Colon (tissue), 2 donors: ENCODE results near the gene ZSWIM5.
"Not testable (repeated sequence)": the region's sequence is repeated elsewhere in the genome, so short reads cannot be mapped to it uniquely, and the experiment has no call there.

ENCODE experiments used
- FAIRE-seq: peaks from 2 replicates; lab custom pipeline; 2012; peaks lifted over from hg19 to GRCh38; lab: Jason Lieb, UNC
- donor health status: control.
- donor health status: control.

The ZSWIM5 gene

DNA sequence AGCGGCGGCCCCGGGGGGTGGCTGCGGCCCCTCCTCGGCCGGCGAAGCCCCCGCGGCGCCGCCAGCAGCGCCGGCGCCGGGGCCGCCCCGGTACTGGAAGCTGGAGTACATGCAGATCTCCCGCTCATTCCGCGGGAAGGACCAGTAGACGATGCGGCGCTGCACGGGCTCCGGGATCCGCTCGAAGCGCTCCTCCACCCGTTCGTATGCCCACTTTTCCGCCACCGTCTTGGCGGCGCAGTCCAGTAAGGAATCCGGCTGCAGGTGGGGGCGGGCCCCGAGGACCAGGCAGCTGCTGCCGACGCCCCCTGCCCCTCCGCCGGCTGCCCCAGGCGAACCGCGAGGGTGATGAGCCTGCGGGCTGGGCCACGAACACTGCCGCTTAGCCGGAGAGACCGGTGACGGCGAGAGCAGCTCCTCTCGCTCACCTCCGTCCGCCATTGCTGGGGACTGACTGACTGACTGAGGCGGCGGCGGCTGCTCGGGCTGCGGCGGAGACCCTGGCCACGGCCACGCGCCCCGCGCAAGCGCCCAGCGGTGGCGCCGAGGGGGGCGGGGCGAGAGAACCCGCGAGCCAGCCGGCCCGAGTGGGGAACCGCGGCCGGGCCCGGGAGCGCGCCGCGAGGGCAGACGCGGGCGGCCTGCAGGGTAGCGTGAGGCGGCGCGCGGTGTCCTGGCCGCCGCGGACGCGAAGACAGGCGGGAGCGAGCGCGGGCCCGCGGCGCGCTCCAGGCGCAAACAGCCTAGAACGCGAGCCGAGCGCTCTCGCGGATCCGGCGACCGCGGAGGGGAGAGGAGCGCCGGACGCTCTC lies at the start of gene ZSWIM5:
Gene ZSWIM5, minus strand, starts transcription at position 696 of the 812 bp plus-strand sequence. Its CDS starts 255 bp downstream, at position 441.
- no peak for FAIRE-seq

GRCh38 chr1:45254490-45254889 lies 48.1 kb upstream of the ZSWIM5 start:
- FAIRE-seq, result no peak

- FAIRE-seq, result no peak
Observed at GRCh38 chr1:45250544-45250943, 44.1 kb upstream of the ZSWIM5 start.

DNA sequence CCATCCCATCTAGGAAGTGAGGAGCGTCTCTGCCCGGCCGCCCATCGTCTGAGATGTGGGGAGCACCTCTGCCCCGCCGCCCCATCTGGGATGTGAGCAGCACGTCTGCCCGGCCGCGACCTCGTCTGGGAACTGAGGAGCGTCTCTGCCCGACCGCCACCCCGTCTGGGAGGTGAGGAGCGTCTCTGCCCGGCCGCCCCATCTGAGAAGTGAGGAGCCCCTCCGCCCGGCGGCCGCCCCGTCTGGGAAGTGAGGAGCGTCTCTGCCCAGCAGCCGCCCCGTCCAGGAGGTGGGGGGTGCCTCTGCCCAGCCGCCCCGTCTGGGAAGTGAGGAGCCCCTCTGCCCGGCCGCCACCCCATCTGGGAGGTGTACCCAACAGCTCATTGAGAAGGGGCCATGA lies 41.6 kb upstream of the ZSWIM5 start:
- not testable (repeated sequence) for FAIRE-seq

DNA sequence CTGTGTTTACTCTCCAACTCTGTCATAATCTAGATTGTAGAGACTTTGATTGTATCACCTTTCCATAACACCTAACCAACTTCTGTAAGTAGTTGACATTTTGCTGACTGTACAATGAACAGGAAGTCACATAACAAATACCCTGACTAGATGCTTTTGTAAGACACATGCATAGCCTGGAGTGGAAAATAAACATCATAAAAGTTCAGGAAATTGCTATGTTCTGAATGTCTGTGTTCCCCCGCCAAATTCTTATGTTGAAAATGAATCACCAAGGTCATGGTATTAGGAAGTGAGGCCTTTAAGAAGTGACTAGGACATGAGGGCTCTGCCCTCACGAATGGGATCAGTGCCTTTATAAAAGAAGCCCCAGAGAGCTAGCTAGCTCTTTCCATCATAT lies 40.4 kb upstream of the ZSWIM5 start:
- FAIRE-seq, result no peak

GRCh38 chr1:45246359-45246758 lies 40.0 kb upstream of the ZSWIM5 start:
- not testable (repeated sequence) for FAIRE-seq

GRCh38 chr1:45244660-45245059 lies 38.3 kb upstream of the ZSWIM5 start:
- no peak for FAIRE-seq

DNA sequence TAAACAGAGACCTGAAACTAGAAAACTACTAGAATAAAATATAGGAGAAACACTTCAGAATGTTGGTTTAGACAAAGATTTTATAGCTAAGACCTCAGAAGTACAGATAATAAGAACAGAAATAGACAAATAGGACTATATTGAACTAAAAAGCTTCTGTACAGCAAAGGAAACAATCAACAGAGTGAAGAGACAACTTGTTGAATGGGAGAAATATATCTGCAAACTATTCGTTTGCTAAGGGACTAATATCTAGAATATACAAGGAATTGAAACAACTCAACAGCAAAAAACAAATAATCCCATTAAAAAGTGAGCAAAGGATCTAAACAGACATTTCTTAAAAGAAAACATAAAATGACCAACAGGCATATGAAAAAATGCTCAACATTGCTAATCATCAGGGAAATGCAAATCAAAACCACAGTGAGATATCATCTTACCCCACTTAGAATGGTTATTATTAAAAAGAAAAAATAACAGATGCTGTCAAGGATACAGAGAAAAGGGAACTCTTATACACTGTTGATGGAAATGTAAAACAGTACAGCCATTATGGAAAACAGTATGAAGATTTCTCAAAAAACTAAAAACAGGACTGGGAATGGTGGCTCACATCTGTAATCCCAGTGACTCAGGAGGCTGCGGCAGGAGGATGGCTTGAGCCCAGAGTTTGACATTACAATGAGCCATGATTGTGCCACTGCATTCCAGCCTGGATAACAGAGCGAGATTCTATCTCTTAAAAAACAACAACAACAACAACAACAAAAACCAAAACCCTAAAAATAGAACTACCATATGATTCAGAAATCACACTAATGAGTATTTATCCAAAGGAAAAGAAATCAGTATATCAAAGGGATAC lies 37.3 kb upstream of the ZSWIM5 start:
- no peak for FAIRE-seq

GRCh38 chr1:45238846-45239245 lies 32.4 kb upstream of the ZSWIM5 start:
- FAIRE-seq, result no peak

- no peak for FAIRE-seq
Observed at GRCh38 chr1:45236136-45236535, 29.7 kb upstream of the ZSWIM5 start.

GRCh38 chr1:45230537-45230936 lies 24.1 kb upstream of the ZSWIM5 start:
- FAIRE-seq, result no peak

- FAIRE-seq, result no peak
Observed at GRCh38 chr1:45225598-45225997, 19.2 kb upstream of the ZSWIM5 start.

DNA sequence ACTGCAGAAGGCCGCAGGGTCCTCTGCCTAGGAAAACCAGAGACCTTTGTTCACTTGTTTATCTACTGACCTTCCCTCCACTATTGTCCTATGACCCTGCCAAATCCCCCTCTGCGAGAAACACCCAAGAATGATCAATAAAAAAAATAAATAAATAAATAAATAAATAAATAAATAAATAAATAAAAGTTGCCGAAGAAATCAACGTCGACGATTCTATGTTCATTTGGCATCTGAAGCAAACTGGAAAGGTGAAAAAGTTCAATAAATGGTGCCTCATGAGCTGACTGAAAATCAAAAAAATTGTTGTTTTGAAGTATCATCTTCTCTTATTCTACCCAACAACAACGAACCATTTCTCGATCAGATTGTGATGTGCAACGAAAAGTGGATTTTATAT lies 17.3 kb upstream of the ZSWIM5 start:
- not testable (repeated sequence) for FAIRE-seq

- FAIRE-seq, result no peak
Observed at GRCh38 chr1:45221716-45222115, 15.3 kb upstream of the ZSWIM5 start.

GRCh38 chr1:45216861-45217260 lies 10.5 kb upstream of the ZSWIM5 start:
- FAIRE-seq, result no peak

DNA sequence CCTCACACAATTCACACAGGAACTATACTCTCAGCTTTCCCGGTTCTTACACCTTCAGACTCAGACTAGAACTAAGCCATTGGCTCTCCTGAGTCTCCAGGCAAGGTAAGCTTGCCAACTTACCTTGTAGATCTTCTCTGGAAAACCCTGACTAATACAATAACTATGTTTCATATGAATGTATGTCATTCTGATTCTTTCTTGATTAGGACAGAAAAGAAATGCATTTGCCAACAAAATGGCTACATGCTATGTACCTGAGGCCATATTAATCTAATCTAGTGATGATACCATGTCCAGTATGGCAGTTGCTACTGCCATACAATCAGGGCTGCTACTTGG lies 9.8 kb upstream of the ZSWIM5 start:
- FAIRE-seq, result no peak

- FAIRE-seq, result no peak
Observed at GRCh38 chr1:45215485-45216199, 9.2 kb upstream of the ZSWIM5 start.

DNA sequence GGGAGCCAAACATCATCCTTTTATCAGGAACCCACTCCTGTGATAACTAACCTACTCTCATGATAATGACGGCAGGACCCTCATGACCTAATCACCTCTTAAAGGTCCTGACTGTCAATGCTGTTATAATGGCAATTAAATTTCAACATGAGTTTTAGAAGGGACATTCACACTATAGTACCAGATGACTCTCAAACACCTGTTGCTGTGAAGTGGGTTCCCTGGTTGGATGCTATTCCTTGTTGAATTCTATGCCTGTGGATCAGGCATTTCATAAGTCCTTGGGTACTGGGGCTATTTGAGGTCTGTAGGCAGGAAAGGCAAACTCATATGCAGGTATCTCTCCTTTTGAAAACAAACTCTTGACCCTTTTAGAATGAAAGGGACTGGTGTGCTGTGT lies 7.5 kb upstream of the ZSWIM5 start:
- FAIRE-seq, result no peak

DNA sequence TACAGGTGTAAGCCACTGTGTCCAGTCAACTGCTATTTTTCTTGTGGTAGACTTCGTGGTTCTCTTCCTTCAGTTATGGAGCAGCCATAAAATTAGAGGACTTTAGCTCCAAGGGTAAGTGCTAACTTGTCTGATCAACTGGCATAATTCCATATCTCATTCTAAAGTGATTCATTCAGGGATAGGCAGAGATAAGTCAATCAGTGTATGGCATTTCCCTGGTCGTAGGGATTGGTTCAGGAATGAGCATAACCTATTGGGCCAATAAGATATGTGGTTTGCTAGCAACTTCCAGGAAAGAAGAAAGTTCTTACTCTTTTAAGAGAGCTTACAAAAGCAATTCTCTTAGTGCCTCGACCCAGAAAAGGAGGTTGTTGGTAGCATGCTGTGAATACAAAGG lies 4.7 kb upstream of the ZSWIM5 start:
- FAIRE-seq, result peak; percentile 33

GRCh38 chr1:45206808-45207623 lies 611 bp upstream of the ZSWIM5 start:
- no peak for FAIRE-seq

- FAIRE-seq, result no peak
Observed at GRCh38 chr1:45205011-45205909, 1.1 kb downstream of the ZSWIM5 start.
